H1 (cell line): ENCODE results near the gene CEBPE. TPM values are rescaled to one million over a fixed set of nuclear protein-coding genes. Genes with fewer than 3 reads are reported as not detected.

Source experiments
- CTCF ChIA-PET: fragments of 300-600 bp; sonication (Branson Sonifier 250); formaldehyde crosslinking; loops from one replicate; lab custom pipeline; 2021; ENCODE audit not compliant: partially characterized antibody; lab: Charles Lee
- POLR2A ChIA-PET: fragments of 300-600 bp; sonication (Branson Sonifier 250); formaldehyde crosslinking; loops from one replicate; lab custom pipeline; 2021; ENCODE audit warnings: inconsistent platforms; ENCODE audit not compliant: partially characterized antibody; lab: Charles Lee
- DNase-seq, 2 experiments: peaks; one replicate each; pipeline versions ENCODE4 v3.0.0 to v3.0.0-alpha.2; 2010 to 2022; ENCODE audit warnings: low spot score in 2 of 2, low read depth in 1 of 2, mixed read lengths in 1 of 2
- FAIRE-seq: peaks from 2 replicates; lab custom pipeline; 2011; peaks lifted over from hg19 to GRCh38; lab: Jason Lieb, UNC
- H2AFZ ChIP-seq: 2 replicates; pipeline ENCODE4 v1.8.1; 2012; ENCODE audit warnings: low read length, inconsistent platforms
- H2AK5ac ChIP-seq: 2 replicates; pipeline ENCODE4 v1.6.1; 2013; ENCODE audit warnings: low read depth, low read length
- H2BK120ac ChIP-seq: replicated peaks from 2 replicates; pipeline ENCODE3; 2013; ENCODE audit warnings: low read depth, low read length, inconsistent platforms
- H2BK12ac ChIP-seq: 2 replicates; pipeline ENCODE4 v1.6.1; 2013; ENCODE audit warnings: low read depth, low read length
- H2BK15ac ChIP-seq: 2 replicates; pipeline ENCODE4 v1.6.1; 2013; ENCODE audit warnings: low read length
- H2BK20ac ChIP-seq: 2 replicates; pipeline ENCODE4 v1.6.1; 2013; ENCODE audit warnings: low read length
- H2BK5ac ChIP-seq: 2 replicates; pipeline ENCODE4 v1.6.1; 2013; ENCODE audit warnings: low read depth, low read length
- H3K14ac ChIP-seq: 2 replicates; pipeline ENCODE4 v1.6.1; 2013; ENCODE audit warnings: inconsistent platforms; ENCODE audit not compliant: insufficient read length
- H3K18ac ChIP-seq: 2 replicates; pipeline ENCODE4 v1.6.1; 2013; ENCODE audit warnings: low read length; ENCODE audit errors: extremely low read depth
- H3K23ac ChIP-seq: 2 replicates; pipeline ENCODE4 v1.6.1; 2013; ENCODE audit warnings: inconsistent platforms; ENCODE audit not compliant: insufficient read length
- H3K23me2 ChIP-seq: 2 replicates; pipeline ENCODE4 v1.6.1; 2013; ENCODE audit warnings: low read depth, low read length
- H3K27ac ChIP-seq: 2 replicates; pipeline ENCODE4 v1.6.1; 2011; ENCODE audit warnings: low read depth, low read length, inconsistent platforms
- H3K27me3 ChIP-seq, 4 experiments: replicated peaks in 1 of 4; 1 replicate in 1 of 4; 2 replicates in 3 of 4; pipeline versions ENCODE4 v1.6.1 to v1.8.1; 2011 to 2013; ENCODE audit warnings: low read length in 3 of 4, mild to moderate bottlenecking in 3 of 4, inconsistent platforms in 2 of 4, mixed read lengths in 2 of 4, moderate library complexity in 1 of 4; ENCODE audit not compliant: control insufficient read depth in 3 of 4, insufficient read depth in 3 of 4; ENCODE audit errors: extremely low read depth in 1 of 4
- H3K36me3 ChIP-seq, 4 experiments: 2 replicates each; pipeline versions ENCODE4 v1.6.1 to v1.8.1; 2011 to 2013; ENCODE audit warnings: mild to moderate bottlenecking in 4 of 4, low read length in 3 of 4, moderate library complexity in 2 of 4, control low read depth in 1 of 4, inconsistent platforms in 1 of 4; ENCODE audit not compliant: insufficient read depth in 4 of 4, control insufficient read depth in 2 of 4
- H3K4ac ChIP-seq: replicated peaks from 2 replicates; pipeline ENCODE3; 2013; ENCODE audit warnings: low read length, low read depth, mixed read lengths, inconsistent platforms; ENCODE audit not compliant: insufficient read length
- H3K4me1 ChIP-seq, 4 experiments: replicated peaks in 1 of 4; 1 replicate in 1 of 4; 2 replicates in 3 of 4; pipeline versions ENCODE4 v1.6.1 to v1.8.1; 2011 to 2013; ENCODE audit warnings: low read length in 3 of 4, inconsistent platforms in 2 of 4, mixed read lengths in 1 of 4; ENCODE audit not compliant: insufficient read depth in 4 of 4, control insufficient read depth in 3 of 4
- H3K4me2 ChIP-seq, 2 experiments: 2 replicates each; pipeline versions ENCODE4 v1.6.1 to v1.8.1; 2011 to 2013; ENCODE audit warnings: low read depth in 2 of 2, low read length in 2 of 2, control low read depth in 1 of 2, inconsistent platforms in 1 of 2, mild to moderate bottlenecking in 1 of 2; ENCODE audit not compliant: insufficient read depth in 1 of 2
- H3K4me3 ChIP-seq, 4 experiments: fragments of 200-600, 300-600 bp in 1 of 4; sonication (generic), shearing (Covaris generic), sonication (Bioruptor Twin) in 1 of 4; 2 replicates each; pipeline versions ENCODE4 v1.5.1 to v1.8.1; 2011 to 2016; ENCODE audit warnings: low read length in 4 of 4, low read depth in 3 of 4, control low read depth in 2 of 4, inconsistent platforms in 2 of 4, mild to moderate bottlenecking in 2 of 4, mixed read lengths in 1 of 4, moderate library complexity in 1 of 4; ENCODE audit not compliant: insufficient read depth in 2 of 4; ENCODE audit errors: extremely low read depth in 1 of 4
- H3K56ac ChIP-seq: replicated peaks from 2 replicates; pipeline ENCODE3; 2013; ENCODE audit warnings: low read depth, mild to moderate bottlenecking, mixed read lengths, low read length, inconsistent platforms; ENCODE audit not compliant: insufficient read length
- H3K79me1 ChIP-seq: 2 replicates; pipeline ENCODE4 v1.6.1; 2013; ENCODE audit warnings: low read depth, low read length, control low read depth
- H3K79me2 ChIP-seq, 2 experiments: 2 replicates each; pipeline versions ENCODE4 v1.6.1 to v1.8.1; 2012 to 2013; ENCODE audit warnings: low read length in 2 of 2, mild to moderate bottlenecking in 2 of 2, inconsistent platforms in 1 of 2; ENCODE audit not compliant: insufficient read depth in 2 of 2, control insufficient read depth in 1 of 2
- H3K9ac ChIP-seq, 4 experiments: replicated peaks in 1 of 4; 1 replicate in 1 of 4; 2 replicates in 3 of 4; pipeline versions ENCODE4 v1.6.1 to v1.8.1; 2011 to 2013; ENCODE audit warnings: low read depth in 3 of 4, low read length in 3 of 4, control low read depth in 2 of 4, mild to moderate bottlenecking in 2 of 4, moderate library complexity in 2 of 4, inconsistent platforms in 1 of 4; ENCODE audit errors: extremely low read depth in 1 of 4
- H3K9me3 ChIP-seq, 2 experiments: 2 replicates each; pipeline versions ENCODE4 v1.6.1 to v1.8.1; 2012 to 2013; ENCODE audit warnings: mild to moderate bottlenecking in 2 of 2, moderate library complexity in 2 of 2, control low read depth in 1 of 2, inconsistent platforms in 1 of 2, low read depth in 1 of 2, low read length in 1 of 2, mixed read lengths in 1 of 2; ENCODE audit not compliant: insufficient read depth in 2 of 2
- H4K20me1 ChIP-seq, 2 experiments: replicated peaks in 1 of 2; 2 replicates each; pipeline versions ENCODE3 to v1.8.1; 2011 to 2013; ENCODE audit warnings: inconsistent platforms in 2 of 2, low read length in 2 of 2, mild to moderate bottlenecking in 1 of 2; ENCODE audit not compliant: insufficient read depth in 2 of 2, control insufficient read depth in 1 of 2
- H4K5ac ChIP-seq: 2 replicates; pipeline ENCODE4 v1.6.1; 2013; ENCODE audit warnings: low read length, low read depth, mixed read lengths, inconsistent platforms; ENCODE audit not compliant: insufficient read length
- H4K8ac ChIP-seq: 2 replicates; pipeline ENCODE4 v1.8.0; 2013; ENCODE audit warnings: mild to moderate bottlenecking, moderate library complexity, low read length, inconsistent platforms; ENCODE audit not compliant: insufficient read depth; ENCODE audit errors: extremely low read depth
- H4K91ac ChIP-seq: replicated peaks from 2 replicates; pipeline ENCODE3; 2013; ENCODE audit warnings: low read length, mixed read lengths, inconsistent platforms; ENCODE audit not compliant: insufficient read length
- WGBS, 2 experiments: shearing (Covaris generic) in 1 of 2; methylation state at CpG; one replicate each; pipeline versions ENCODE4 v1.1.6 to v1.1.7; 2013 to 2015; ENCODE audit warnings: low lambda C conversion rate in 2 of 2, mixed read lengths in 2 of 2, inconsistent platforms in 1 of 2, low coverage in 1 of 2, missing lambda C conversion rate in 1 of 2; ENCODE audit not compliant: insufficient replicate concordance in 2 of 2, insufficient coverage in 1 of 2, insufficient read length in 1 of 2; ENCODE audit errors: extremely low coverage in 1 of 2, missing lambda C conversion rate in 1 of 2; 5-methylcytosine and 5-hydroxymethylcytosine counted together
- polyA plus RNA-seq, 7 experiments: library from polyadenylated mRNA; depleted of rRNA in 3 of 7; stranded (reverse) in 5 of 7; unstranded in 2 of 7; fragments of >200 nt in 5 of 7; fragments of 200-250 nt in 2 of 7; gene quantifications; 1 replicate in 5 of 7; 2 replicates in 1 of 7; 4 replicates in 1 of 7; pipeline versions ENCODE4 v1.2.1 to v1.2.3, GENCODE V29; 2011 to 2013; ENCODE audit warnings: missing spikeins in 2 of 7, mixed read lengths in 2 of 7
- total RNA-seq: library from RNA; stranded (reverse); fragmentation: NEBNext Ultra II Directional; extraction: Animal tissue kit (Norgen Biotek cat#: 25700); gene quantifications from 2 replicates; pipeline ENCODE4 v1.2.1, GENCODE V29; 2021
- TF ChIP-seq, protein P1 (sequence below): IDR thresholded peaks from 2 replicates; pipeline ENCODE4 v1.6.1; 2011; ENCODE audit warnings: low read length, improper control_type of control experiment

The CEBPE gene
- total and polyA plus RNA-seq, 2 of the 8 experiments (the other 6 are each of a cell fraction or from before 2014, with no cell fraction given) = 0.05 TPM; not detected in 1

GRCh38 chr14:23086565-23086964 is 32.5 kb downstream of the CEBPE start:
- Histone ChIP-seq H3K27me3 (no peaks in the 10 kb centered on the region), H2BK120ac (no peak overlapping the region), H4K91ac (no peak overlapping the region), H3K4me1 (no peaks in the 10 kb centered on the region), H3K79me2 (peaks cover 0 to 14% of the 10 kb centered on the region in 2 experiments; a peak in 2 of 4 replicates), H2AK5ac (no peak overlapping the region), H3K23ac (no peak overlapping the region), H3K23me2 (no peaks in the 10 kb centered on the region), H2BK12ac (no peak overlapping the region), H4K5ac (no peak overlapping the region), H2AFZ (no peak overlapping the region), H3K79me1 (no peaks in the 10 kb centered on the region), H2BK5ac (no peak overlapping the region), H3K18ac (no peak overlapping the region), H3K36me3 (peaks cover 20 to 87% (median 53%) of the 10 kb centered on the region in 4 experiments), H3K9ac (no peak overlapping the region), H2BK20ac (no peak overlapping the region), H4K20me1 (peaks cover 0 to 1% of the 10 kb centered on the region in 2 experiments), H4K8ac (no peak overlapping the region)
- DNase-seq = no peak
- ChIA-PET POLR2A (interaction anchor here (0.6 to 5.1 kb wide), 4 partner anchors 8 to 446 kb away, joined by 3 to 24 read pairs (median 10); partner anchors contain the start of genes ACIN1 and C14orf119), CTCF (interaction anchor here (0.8 to 3.8 kb wide), 5 partner anchors 9 to 34 kb away, joined by 3 to 18 read pairs (median 4); no protein-coding TSS in a partner anchor)
- WGBS, 2 experiments = 92% methylated on average over 1 of the region's 1 CpG; no CpG with 5 or more reads in 1 of the 2 experiments
- FAIRE-seq = no peak
- TF ChIP-seq, protein P1, sequence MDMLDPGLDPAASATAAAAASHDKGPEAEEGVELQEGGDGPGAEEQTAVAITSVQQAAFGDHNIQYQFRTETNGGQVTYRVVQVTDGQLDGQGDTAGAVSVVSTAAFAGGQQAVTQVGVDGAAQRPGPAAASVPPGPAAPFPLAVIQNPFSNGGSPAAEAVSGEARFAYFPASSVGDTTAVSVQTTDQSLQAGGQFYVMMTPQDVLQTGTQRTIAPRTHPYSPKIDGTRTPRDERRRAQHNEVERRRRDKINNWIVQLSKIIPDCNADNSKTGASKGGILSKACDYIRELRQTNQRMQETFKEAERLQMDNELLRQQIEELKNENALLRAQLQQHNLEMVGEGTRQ = no peak
- TF ChIP-seq, all 59 proteins: peak for 0
- Histone ChIP-seq H3K9me3 (no peaks in the 10 kb centered on the region), H3K4ac (no peak overlapping the region), H3K4me3 (no peak overlapping the region), H3K14ac (no peak overlapping the region), H3K27ac (no peak overlapping the region), H3K4me2 (no peak overlapping the region), H2BK15ac (no peak overlapping the region), H3K56ac (no peak overlapping the region)
